GM18519 (cell line): Measurements from ENCODE around the gene GAS2L2.
"Not testable (repeated sequence)": the region's sequence is repeated elsewhere in the genome, so short reads cannot be mapped to it uniquely, and the experiment has no call there.

Experiments
- ATAC-seq: cut with Tn5 transposase; IDR thresholded peaks from one replicate; pipeline ENCODE4 v1.9.1; 2021; ENCODE audit warnings: mild to moderate bottlenecking, moderate library complexity; ENCODE audit not compliant: unreplicated experiment, low FRiP score

Gene GAS2L2

GRCh38 chr17:35703308-35703707 is 49.7 kb downstream of the GAS2L2 start:
- not testable (repeated sequence) for ATAC-seq

GRCh38 chr17:35701491-35701890 is 51.5 kb downstream of the GAS2L2 start:
- no peak for ATAC-seq

GRCh38 chr17:35700150-35700549 is 52.9 kb downstream of the GAS2L2 start:
- no peak for ATAC-seq

GRCh38 chr17:35698800-35699199 is 54.2 kb downstream of the GAS2L2 start:
- ATAC-seq: no peak

GRCh38 chr17:35695613-35696012 is 57.4 kb downstream of the GAS2L2 start:
- ATAC-seq: no peak

GRCh38 chr17:35694906-35695305 is 58.1 kb downstream of the GAS2L2 start:
- ATAC-seq: no peak
